GM12874 (cell line): Measurements from ENCODE around the gene PROZ.

Source experiments
- TF ChIP-seq, protein P1 (sequence below): IDR thresholded peaks from 2 replicates; pipeline ENCODE4 v1.5.1; 2011; ENCODE audit warnings: low read depth, mild to moderate bottlenecking, control low read depth, low read length, moderate library complexity; ENCODE audit not compliant: insufficient read depth

The PROZ gene

DNA sequence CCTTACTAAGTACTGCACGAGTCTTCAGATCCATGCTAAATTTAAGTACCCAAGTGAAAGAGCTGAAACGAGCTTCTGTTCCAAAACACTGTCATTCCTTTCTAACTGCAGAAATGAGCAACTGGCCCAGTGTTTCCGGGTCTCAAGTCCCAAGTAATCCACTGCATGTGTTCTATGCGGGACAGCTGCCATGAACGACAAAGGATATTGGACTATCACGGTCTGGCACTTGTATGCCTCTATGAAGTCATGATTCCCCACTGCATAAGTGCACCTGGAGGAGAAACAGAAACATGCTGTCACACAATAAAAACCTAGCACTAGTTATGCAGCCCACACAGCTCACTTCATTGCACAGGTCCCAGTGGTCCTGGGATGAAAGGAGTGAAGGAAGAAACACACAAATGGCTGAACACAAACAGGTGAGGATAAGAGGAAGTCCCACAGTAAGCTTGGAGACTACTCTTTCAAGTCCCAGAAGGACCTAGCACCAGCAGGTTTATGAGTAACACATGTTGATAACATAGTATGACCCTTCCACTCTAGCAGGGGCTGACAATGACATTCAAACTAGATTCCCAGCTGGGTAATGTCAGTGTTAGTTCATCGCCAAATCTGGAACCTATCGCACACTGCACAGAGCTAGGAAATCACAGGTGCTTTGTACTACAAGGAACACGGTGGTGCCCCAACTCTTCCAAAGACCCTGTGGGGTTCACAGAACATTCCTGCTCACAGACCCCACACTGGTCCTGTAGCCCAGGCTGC is 38.7 kb downstream of the PROZ start:
- TF ChIP-seq, protein P1, sequence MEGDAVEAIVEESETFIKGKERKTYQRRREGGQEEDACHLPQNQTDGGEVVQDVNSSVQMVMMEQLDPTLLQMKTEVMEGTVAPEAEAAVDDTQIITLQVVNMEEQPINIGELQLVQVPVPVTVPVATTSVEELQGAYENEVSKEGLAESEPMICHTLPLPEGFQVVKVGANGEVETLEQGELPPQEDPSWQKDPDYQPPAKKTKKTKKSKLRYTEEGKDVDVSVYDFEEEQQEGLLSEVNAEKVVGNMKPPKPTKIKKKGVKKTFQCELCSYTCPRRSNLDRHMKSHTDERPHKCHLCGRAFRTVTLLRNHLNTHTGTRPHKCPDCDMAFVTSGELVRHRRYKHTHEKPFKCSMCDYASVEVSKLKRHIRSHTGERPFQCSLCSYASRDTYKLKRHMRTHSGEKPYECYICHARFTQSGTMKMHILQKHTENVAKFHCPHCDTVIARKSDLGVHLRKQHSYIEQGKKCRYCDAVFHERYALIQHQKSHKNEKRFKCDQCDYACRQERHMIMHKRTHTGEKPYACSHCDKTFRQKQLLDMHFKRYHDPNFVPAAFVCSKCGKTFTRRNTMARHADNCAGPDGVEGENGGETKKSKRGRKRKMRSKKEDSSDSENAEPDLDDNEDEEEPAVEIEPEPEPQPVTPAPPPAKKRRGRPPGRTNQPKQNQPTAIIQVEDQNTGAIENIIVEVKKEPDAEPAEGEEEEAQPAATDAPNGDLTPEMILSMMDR, result no peak

DNA sequence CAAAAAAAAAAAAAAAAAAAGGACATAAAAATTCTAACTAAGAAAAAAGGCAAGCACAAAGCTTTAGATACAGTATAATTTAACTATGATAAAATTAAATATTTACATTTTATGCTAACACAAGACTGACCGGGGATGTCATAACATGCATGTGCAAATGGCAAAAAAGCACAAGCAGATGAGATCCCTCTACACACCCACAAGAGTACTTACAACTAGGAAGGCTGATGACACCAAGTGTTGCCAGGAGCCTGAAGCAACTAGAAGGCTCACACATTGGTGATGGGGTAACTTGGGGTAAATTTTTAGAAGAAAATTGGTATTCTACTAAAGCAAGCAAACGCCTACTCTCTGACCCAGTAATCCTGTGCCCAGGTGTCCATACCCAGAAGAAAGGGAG is 43.4 kb downstream of the PROZ start:
- TF ChIP-seq, protein P1, result no peak

DNA sequence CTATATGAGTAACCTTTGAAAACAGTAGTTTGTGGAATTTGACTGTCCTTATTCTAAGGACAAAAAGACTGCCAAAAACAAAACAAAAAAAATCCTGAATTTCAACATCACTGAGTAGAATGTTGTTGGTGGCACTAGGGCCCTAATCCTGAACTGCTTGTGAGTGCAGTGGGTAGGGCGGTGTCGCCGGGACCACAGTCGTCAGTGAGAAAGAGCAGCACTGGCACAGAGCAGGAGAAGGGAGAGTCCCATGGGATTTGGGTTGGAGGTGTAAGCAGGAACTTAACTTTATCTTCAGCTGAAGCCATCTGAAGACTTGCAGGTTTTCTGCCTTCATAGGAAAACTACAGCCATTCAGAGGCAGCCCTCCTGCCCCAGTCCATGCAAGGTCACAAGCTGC is 44.5 kb downstream of the PROZ start:
- TF ChIP-seq, protein P1, result no peak

DNA sequence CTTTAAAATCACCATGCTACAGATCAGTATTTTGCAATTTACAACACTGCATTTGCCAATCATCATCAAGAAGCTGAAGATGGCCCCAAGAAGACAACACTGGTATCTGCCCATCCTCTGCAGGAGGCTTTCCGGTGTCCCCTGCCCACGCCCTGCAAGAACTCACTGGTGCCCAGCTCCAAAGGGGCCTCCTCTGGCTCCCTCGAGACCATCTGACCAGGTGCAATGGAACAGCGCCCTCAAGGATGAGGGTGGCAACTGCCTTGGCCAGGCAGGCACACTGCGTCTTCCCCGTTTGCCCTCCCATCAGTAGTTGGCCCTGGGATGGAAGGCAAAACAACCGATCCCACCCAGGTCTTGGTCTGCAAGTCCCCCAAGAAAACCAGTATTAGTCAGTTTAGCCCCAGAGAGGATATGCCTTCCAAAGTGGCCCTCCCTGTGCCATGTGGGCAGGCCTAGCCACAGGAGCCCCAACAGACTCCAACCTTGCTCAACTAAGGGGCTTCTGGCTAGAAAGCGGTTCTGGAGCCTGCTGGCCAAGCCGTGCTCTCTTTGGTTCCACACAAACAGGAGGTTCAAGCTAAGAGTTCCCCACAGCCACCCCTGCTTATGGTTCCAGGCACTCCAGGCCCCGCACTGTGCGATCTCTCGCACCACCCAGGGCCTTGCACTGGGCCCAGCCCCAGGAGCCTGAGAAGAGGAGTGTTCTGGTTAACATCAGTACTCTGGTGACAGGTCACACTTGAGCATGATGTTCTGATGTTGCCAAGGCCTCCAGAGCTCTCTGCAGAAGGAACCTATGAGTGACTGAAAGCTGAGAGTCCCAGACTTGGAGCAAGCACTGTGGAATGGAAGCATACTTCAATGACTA is 45.3 kb downstream of the PROZ start:
- TF ChIP-seq, protein P1, result no peak

DNA sequence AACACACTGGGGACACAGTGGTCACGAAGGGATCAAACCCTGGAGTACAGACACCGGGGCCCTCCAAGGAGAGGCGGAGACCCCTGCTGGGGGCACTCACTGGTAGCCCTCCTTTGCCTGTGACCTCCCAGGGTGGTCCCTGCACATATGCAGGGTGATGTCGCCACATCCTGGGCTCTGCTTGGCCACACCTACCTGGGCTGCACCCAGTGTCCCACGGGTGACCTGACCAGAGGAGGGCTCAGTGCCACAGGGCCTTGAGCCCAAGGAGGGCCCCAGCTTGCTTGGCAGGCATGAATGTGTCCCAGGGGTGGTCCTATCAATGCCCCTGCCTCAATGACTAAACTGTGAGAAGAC is 45.9 kb downstream of the PROZ start:
- TF ChIP-seq, protein P1, result no peak

DNA sequence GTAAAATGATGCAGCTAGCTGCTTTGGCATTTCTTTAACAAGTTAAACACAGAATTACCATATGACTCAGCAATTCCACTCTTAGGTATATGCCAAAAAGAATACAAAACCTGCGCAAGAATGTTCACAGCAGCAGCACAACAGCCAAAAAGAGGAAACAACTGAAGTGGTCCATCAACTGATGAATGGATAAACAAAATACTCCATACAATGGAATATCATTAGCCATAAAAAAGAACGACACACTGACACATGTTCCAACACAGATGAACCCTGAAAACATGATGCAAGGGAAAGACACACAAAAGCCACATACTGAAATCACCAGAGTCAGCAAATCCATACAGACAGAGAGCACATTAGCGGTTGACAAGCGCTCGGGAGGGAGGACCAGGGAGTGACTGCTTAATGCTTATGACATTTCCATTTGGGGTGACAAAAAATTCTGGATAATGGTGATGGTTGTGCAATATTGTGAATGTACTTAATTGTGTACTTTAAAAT is 47.0 kb downstream of the PROZ start:
- TF ChIP-seq, protein P1, result no peak

DNA sequence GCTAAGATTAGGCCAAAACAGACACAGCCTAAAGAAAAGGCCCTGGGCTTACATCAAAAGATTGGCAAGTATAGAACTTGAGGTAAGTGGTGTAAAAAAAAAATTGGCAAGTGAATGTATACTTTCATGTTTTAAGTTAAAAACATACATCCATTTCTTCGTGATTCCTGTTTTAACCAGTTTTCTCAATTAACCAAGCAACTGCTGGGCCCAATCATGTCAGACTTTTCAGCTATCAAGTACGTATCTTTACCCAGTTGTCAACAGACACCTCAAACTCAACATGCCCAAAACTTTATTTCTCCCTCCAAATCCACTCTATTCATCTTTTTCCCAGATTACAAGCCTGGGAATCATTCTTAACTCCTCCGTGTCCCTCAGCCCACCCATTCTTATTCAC is 49.0 kb downstream of the PROZ start:
- TF ChIP-seq, protein P1, result no peak
